GM18526 (cell line): Measurements from ENCODE around the gene DONSON.

Experiments used
- POLR2A ChIP-seq: IDR thresholded peaks from 3 replicates; pipeline ENCODE4 v1.6.1; 2011; ENCODE audit not compliant: insufficient read length; ENCODE audit errors: extremely low read depth

The DONSON gene, protein sequence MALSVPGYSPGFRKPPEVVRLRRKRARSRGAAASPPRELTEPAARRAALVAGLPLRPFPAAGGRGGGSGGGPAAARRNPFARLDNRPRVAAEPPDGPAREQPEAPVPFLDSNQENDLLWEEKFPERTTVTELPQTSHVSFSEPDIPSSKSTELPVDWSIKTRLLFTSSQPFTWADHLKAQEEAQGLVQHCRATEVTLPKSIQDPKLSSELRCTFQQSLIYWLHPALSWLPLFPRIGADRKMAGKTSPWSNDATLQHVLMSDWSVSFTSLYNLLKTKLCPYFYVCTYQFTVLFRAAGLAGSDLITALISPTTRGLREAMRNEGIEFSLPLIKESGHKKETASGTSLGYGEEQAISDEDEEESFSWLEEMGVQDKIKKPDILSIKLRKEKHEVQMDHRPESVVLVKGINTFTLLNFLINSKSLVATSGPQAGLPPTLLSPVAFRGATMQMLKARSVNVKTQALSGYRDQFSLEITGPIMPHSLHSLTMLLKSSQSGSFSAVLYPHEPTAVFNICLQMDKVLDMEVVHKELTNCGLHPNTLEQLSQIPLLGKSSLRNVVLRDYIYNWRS

DNA sequence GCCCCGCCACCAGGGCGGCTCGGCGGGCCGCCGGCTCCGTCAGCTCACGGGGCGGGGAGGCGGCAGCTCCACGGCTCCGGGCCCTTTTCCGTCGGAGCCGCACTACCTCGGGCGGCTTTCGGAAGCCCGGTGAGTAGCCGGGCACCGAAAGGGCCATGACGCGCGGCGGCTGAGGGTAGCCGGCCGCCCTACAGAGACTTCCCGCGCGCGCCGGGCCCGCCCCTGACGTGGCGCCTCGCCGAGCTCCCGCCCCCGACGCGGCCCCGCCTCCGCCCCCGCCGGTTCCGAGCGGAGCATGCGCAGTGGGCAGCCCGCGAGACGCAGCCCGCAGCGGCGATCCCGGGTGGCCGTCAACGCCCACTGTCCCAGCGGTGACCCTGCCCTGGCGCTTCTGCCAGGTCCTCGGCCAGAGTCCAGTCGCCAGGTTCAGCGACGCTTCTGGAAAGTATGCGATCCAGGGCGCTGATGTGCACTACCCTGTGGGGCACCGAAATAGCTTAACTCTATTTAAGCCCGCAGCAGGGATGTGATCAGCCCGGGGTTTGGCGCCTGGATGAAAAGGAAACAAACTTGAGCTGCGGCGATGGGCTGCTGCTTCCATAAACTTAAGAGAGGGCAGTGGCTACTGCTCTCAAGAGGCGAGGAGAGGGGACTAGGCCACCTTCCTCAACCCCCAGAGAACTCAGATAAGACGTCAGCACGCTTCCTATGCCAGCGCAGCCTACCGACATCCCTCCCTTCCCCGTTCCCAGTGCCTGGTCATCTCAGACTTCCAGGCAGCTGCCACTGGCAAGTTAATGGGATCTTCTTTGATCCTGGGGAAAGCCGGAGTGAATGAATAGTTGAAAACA lies at the start of gene DONSON:
TSS of gene DONSON (minus strand) at position 200 of the 851 bp plus-strand sequence. CDS start at position 157, 43 bp downstream.
- peak; percentile 73 for TF ChIP-seq POLR2A

DNA sequence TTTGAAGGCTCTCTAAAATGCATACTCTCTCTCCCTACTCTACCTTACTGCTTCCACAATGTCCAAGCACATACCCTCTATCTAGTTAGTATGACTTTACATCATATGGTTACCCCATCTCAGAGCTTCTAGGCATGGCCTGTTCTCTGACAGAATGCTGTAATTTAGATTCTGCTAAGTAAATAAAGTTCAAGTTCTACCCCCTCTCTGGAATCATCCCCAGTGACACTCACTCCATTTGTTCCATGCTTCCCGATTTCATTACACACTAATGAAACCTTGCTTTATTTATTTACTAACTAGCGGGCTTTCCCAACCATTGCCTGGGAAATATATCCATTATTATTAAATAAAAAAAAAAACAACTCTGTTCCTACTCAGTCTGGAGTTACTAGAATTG lies 45.8 kb upstream of the DONSON start:
- TF ChIP-seq POLR2A = no peak

DNA sequence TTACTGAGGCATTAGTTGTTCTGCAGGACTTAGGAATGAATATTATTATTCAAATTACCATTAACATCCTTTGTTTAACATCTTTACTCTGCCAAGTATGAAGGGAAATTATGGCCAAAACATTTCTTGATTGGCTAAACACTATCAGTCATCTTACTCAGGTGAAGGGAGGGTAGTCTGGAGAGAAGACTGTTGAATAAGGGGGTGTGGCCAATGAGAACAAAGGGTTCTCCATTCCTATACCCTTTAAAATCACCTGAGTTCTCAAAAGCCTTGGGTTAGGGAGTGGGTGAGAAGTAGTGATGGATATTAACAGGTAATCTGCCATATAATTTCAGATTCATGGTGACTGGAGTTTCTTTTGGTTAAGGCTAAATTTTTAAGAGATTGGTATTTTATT lies 33.8 kb upstream of the DONSON start:
- no peak for TF ChIP-seq POLR2A

DNA sequence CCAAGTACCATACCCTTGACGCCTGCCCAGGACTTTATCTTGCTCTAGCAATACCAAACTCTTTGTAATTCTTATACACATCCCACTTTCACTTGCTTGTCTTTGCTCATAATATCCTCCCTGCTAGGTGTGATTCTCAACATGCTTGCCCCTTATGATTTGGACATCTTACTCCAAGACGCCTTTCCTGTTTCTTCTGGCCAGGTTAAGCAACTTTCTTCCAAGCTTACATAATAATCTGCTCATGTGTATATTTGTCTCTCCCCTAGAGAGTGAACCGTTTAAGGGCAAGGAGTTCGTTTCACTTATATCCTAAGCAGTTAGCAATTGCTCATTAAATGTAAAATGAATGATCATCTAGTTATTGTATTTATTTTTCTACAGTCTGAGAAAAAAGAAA lies 31.2 kb upstream of the DONSON start:
- TF ChIP-seq POLR2A = no peak

DNA sequence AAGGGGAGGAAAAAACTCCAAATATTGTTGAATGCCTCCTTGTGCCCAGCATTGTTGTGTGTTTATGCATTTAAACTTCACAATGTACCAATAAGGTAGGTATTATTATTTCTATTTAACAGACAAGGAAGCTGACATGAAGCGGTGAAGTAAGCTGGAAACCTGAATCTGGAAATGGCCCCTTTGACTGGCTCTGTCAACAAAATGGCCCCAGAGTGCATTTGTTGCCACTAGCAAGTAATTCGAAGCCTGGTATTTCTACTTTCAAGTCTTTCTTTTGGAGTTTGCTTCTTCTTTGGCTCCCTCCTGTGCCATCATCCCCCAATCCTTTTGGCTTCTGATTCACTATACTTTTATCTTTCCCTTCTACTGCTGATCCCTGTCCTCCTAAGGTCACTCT lies 29.9 kb upstream of the DONSON start:
- TF ChIP-seq POLR2A = no peak

DNA sequence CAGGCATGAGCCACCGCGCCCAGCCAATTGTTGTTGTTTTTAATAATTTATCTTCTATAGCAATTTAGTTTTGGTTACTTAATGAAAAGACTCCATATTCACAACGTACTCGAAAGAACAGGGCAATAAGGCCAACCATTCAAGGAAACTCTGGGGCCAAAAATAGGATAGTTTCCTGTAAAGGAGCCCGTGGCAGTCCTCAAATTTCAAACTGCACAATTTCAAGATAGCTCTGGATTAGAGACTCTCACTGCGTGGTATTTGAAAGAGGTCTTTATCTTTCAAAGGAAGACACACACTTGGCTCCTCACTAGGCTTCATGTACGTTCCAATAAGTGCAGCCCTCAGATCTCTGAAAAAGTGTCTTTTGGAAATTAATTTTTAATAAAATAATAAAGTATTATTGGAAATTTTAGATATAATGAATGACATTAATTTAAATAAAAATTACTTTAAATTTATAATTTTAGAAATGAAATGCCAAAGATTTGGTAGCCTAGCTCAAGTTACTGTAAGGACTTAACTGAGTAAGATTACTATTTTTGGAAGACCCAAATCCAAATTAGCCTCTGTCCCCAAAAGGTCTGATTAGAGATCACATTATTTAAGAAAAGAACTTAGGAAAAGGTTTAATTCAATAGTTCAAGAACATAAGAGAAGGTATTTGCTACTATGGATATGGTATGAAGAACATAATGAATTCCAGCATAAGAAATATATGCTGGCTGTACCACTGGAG lies 22.7 kb upstream of the DONSON start:
- TF ChIP-seq POLR2A = no peak

DNA sequence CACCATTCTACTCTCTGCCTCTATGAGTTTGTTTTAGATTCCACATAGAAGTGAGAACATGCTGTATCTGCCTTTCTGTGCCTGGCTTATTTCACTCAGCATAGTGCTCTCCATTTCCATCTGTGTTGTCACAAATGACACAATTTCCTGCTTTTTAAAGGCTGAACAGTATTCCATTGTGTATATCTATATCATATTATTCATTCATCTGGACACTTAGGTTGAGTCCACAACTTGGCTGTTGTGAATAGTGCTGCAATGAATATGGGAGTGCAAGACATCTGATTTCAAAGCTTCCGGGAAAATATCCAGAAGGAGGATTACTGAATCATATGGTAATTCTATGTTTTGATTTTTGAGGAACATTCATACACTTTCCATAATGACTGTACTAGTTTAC lies 20.1 kb upstream of the DONSON start:
- no peak for TF ChIP-seq POLR2A

DNA sequence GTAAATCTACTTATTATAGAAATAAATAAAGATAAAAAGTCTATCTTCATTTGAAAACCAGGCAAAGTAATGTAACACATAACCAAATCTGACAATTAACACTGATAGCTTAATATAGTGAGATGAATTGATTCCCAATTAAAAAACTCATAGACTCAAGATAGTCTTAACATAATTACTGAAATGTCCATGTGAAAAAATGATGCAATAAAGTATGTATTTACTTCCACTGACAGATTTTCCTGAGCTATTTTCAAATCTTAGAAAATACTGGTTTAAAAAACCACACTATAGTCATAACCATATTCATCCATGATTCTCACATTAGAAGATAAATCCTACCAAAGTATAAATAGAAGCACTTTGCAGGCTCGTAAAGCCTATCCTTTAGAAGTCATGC lies 9.6 kb upstream of the DONSON start:
- TF ChIP-seq POLR2A = no peak

DNA sequence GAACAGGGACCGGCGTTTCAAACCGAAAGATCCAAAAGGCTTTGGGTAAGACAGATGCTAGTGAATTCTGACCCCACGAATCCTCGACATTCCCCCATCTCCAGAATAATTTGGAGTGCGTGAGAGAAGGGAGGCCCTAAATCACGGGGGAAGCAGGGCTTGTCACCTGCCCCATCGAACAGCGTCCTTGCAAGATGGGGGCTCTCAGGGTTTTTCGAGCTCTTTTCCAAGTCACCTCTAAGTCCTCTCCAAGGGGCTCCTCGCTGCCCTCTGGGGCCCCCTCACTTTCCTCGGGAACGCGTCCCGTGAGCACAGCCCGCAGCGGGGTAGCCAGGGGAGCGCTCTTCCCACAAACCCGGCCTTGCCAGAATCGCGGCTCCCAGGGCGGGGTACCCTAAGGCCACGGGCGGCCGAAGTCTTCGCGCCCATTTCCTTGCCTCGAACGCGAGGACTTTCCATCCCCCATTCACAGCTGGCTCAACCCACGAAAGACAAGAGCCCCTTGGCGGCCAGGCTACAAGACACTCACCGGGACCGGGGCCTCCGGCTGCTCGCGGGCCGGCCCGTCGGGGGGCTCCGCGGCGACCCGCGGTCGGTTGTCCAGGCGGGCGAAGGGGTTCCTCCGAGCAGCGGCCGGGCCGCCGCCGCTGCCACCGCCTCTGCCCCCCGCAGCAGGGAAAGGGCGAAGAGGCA lies 546 bp downstream of the DONSON start:
- no peak for TF ChIP-seq POLR2A

DNA sequence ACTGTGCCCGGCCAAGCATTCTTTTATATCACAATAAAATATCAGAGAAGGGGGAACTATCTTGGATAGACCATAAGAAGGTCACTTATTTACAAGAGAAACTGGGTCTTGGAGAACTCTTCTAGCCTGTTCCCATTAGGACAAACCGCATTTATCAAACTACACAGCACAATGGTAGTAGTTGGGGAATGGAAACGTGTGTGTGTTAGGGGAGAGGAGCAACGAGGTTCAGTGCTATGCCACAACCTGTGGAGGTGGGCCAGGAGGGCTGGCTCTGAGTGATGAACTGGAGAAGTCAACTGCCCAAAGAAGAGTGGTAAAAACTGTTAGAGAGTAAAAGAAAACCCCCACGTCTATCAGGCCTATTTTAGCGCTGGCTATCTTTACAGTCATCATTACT lies 1.6 kb downstream of the DONSON start:
- TF ChIP-seq POLR2A = no peak

DNA sequence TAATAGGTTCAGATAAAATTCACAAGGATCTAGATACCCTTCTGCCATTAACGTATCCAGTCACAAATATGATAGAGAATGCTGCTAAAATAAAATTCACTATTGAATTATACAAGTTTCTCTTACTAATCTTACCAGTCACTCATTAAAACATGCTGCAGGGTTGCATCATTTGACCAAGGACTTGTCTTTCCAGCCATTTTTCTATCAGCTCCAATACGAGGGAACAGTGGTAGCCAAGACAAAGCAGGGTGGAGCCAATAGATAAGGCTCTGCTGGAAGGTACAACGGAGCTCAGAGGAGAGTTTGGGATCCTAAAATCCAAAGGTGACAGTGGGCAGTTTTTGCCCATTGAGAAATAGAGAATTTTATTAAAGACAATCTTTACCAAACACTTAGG lies 4.0 kb downstream of the DONSON start:
- no peak for TF ChIP-seq POLR2A

DNA sequence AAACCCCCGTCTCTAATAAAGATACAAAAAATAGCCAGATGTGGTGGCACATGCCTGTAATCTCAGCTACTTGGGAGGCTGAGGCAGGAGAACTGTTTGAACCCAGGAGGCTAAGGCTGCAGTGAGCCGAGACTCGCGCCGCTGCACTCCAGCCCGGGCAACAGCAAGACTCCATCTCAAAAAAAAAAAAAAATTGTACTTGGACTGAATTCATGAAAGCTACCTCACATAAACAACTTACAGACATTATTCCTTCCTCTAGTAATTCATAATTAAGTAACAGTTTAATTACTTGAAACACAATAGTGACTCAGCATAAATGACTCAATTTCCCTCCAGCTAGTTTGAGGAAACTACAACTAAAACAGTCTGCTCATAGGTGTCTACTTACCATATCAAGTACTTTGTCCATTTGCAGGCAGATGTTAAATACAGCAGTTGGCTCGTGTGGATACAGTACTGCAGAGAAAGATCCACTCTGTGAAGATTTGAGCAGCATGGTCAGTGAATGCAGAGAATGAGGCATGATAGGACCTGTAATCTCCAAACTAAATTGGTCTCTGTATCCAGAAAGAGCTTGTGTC lies 9.4 kb downstream of the DONSON start:
- TF ChIP-seq POLR2A = no peak

DNA sequence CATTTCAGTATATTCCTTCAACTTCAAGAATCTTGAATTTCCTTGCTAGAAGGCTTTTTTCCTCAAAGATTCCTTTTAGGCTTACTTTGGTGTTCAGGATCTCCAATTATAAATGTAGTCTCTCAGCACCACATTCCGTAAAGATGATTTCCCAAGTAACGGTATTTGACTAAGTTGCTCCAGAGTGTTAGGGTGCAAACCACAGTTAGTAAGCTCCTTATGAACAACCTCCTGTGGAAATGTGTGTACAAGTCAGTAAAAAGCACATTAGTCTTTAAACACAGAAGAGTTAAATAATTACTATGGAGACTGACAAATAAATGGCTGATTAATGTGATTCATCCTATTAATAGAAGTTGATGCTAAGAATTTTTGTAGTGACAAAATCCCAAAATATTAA lies 10.3 kb downstream of the DONSON start:
- no peak for TF ChIP-seq POLR2A

DNA sequence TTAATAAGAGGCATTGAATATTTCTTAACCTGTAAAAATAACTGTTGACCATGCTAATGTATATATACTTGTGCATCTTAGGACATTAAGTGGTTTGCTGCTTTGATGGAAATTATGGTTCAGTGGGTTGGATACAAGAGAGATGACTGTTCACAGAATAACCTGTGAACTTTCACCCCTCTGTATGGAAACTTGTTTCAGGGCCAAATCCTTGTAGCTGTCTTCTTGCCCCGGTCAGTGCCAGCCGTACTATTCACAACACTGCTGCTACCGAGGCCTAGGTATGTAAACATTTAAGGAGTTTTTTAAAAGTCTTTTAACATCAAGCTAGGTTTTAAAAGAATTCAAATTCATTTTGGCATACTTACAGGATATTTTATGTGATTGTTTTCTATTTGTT lies 16.1 kb downstream of the DONSON start:
- no peak for TF ChIP-seq POLR2A

DNA sequence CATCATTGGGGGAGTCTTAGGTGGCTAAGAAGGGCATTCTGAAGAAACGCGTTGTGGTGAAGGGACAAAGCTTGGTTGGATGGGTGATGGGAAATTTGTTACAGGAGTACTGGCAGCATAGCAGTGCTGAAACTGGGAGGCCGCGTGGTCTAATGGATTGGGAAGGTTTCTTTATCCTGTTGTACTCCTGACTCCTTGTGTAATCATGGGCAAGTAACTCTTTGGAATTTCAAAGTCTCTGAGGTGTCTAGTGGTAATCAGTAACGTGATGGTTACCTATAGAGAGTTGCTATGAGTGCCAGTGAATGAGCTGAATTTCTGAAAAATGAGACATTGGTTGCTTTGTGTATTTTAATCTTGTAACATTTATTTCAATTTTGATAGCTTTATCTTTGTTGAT lies 18.5 kb downstream of the DONSON start:
- no peak for TF ChIP-seq POLR2A

DNA sequence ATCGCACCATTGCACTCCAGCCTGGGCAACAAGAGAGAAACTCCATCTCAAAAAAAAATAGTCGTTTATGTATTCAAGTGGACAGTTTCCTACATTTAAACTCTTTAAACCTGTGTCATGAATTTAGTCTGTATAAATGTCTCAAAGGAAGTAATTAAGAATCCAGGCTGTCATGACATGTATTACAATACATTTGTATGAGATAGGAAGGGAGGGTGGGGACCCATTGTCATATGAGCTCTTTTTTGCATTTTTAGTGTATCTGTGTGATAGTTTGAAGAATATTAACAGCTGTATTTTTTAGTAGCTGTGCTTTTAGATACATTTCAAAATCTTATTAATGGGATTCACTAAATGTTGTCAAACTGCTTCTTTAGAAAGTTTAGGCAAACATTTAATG lies 20.0 kb downstream of the DONSON start:
- no peak for TF ChIP-seq POLR2A
